GM18499 (cell line): Measurements from ENCODE around the gene SLC15A5.

Source experiments
- ATAC-seq: cut with Tn5 transposase; IDR thresholded peaks from one replicate; pipeline ENCODE4 v1.9.1; 2021; ENCODE audit warnings: moderate number of reproducible peaks; ENCODE audit not compliant: insufficient read depth, unreplicated experiment

SLC15A5 gene

DNA sequence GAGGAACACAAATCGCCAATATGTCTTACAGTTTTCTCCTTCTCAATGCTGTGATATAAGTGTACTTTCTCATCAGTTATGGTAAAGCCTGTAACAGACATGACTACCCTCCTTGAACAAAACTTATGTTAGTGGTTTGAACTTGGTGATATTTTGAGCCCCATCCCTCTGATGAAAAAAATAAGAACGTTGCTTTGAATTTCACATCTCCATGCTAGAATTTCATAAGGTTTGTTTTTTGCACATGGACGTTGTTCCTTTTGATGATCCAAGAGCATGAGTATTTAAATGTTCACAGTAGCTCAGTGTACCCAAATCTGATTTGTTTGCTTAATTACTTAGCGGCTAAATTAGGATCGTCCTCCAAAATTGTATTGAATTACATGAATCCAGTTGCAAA lies at the start of gene SLC15A5:
SLC15A5 (minus strand) TSS at position 101 of the 400 bp plus-strand sequence; CDS start at position 101, 0 bp downstream.
- no peak for ATAC-seq

- ATAC-seq, result no peak
Observed at GRCh38 chr12:16325426-16325825, 47.9 kb upstream of the SLC15A5 start.

DNA sequence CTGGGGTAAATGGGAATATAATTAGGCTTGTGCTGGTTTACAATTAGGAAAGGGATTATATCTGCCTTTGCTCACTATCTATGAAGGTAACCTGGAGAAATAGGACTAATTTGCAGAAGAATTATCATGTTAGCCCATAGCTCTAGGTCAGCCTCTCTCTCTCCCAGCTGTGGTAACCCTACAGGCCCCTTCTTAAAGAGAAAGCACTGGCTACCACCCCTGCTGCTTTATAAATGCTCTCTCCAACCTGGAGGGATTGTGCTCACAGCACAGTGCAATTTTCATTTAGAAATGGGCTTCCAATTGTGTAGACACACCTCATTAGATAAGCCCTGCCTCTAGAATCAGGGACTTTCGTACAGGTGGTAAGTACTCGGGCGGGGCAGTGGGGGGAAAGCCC lies 47.3 kb upstream of the SLC15A5 start:
- no peak for ATAC-seq

DNA sequence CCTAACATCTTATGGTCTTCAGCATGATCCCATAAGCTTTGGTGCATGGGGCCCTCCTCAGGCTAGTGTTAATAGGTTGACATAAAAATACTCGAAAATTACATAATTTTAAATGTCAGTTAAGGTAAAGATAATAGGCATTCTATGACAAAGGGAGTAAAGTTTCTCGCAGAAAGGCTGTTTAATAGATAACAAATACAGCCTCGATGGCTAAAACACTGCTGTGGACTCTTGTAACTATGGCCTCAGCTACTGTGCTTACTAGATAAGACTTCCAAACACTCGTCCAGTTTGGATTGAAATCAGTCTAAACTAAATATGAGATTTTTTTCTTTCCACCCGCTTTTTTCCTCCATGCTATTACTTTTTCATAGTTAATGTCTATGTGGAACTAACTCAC lies 46.8 kb upstream of the SLC15A5 start:
- no peak for ATAC-seq

DNA sequence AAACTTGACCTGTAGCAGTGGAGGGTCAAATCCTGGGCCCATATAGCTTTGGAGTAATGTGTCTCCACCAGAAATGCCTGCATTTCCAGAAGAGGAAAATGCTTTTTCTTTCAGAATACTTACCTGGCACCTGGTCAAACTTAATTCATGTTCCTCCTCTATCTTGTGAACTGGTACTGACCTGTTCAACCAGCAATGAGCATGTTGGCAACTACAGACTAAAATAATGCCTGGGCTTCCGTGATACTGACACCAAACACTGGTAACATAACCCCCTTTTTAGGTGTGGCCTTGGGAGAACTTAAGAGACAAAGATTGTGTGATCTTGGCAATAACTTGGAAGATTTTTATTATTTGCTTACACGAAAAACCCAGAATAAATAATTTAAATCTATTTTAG lies 46.2 kb upstream of the SLC15A5 start:
- ATAC-seq, result no peak

- no peak for ATAC-seq
Observed at GRCh38 chr12:16323010-16323409, 45.5 kb upstream of the SLC15A5 start.

DNA sequence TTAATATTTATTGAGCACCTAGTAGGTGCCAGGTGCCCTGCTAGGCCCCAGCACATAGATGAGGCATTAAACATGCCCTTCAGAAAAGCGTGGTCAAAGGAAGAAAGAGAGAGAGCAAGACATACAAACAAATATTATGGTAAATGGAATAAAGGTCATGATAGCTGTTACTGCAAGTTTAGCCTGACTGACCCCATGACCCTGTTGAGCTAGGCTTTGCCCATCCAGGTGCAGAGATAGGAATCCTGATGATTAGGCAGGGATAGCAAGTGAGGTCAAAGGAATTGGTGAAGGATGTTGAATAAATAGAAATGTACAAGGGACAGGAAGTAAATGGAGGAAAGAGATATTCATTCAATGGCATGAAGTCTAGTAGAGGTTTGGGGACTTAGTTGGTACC lies 33.4 kb upstream of the SLC15A5 start:
- no peak for ATAC-seq

- no peak for ATAC-seq
Observed at GRCh38 chr12:16307856-16308475, 30.5 kb upstream of the SLC15A5 start.

- ATAC-seq, result no peak
Observed at GRCh38 chr12:16303939-16304338, 26.5 kb upstream of the SLC15A5 start.

GRCh38 chr12:16300736-16301135 lies 23.3 kb upstream of the SLC15A5 start:
- no peak for ATAC-seq

DNA sequence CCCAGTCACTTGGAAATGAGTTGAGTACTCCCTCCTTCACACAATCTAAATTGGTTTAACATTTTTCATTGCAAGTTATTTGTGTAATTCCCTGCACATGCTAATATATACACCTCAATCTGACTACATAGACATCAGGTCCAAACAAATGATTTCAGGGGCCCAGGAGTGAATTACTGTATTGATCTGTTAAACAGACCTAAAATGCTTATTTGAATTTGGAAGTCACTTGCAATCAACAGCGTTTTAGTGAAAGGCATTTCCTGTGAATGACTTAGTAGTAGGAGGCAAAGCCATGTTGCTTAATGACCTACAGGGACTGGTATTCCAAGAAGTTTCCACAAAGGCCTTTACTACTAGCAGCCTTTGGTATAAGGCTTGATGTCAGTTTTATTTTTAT lies 22.6 kb upstream of the SLC15A5 start:
- no peak for ATAC-seq

- ATAC-seq, result no peak
Observed at GRCh38 chr12:16299403-16299802, 21.9 kb upstream of the SLC15A5 start.

- ATAC-seq, result no peak
Observed at GRCh38 chr12:16297521-16297920, 20.0 kb upstream of the SLC15A5 start.

- no peak for ATAC-seq
Observed at GRCh38 chr12:16294376-16294956, 17.0 kb upstream of the SLC15A5 start.

- ATAC-seq, result no peak
Observed at GRCh38 chr12:16291032-16291431, 13.5 kb upstream of the SLC15A5 start.

DNA sequence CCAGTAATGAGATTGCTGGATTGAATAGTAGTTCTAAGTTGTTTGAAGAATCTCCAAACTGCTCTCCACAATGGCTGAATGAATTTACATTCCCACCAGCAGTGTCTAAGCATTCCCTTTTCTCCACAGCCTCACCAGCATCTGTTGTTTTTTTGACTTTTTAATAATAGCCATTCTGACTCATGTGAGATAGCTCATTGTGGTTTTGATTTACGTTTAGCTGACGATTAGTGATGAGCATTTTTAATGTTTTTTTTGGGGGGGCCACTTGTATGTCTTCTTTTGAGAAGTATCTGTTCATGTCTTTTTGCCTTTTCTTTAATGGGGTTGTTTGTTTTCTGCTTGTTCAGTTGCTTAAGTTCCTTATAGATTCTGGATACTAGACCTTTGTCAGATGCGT lies 8.1 kb upstream of the SLC15A5 start:
- no peak for ATAC-seq

DNA sequence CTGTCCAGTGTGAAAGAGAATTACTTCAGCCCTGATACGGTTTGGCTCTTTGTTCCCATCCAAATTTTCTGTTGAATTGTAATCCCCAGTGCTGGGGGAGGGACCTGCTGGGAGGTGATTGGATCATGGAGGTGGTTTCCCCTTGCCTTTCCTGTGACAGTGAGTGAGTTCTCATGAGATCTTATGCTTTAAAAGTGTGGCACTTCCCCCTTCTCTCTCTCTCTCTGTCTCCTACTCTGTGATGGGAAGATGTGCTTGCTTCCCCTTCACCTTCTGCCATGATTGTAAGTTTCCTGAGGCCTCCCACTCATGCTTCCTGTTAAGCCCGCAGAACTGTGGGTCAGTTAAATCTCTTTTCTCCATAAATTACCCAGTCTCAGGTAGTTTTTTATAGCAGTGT lies 5.5 kb upstream of the SLC15A5 start:
- no peak for ATAC-seq

GRCh38 chr12:16282081-16282480 lies 4.6 kb upstream of the SLC15A5 start:
- ATAC-seq, result no peak

DNA sequence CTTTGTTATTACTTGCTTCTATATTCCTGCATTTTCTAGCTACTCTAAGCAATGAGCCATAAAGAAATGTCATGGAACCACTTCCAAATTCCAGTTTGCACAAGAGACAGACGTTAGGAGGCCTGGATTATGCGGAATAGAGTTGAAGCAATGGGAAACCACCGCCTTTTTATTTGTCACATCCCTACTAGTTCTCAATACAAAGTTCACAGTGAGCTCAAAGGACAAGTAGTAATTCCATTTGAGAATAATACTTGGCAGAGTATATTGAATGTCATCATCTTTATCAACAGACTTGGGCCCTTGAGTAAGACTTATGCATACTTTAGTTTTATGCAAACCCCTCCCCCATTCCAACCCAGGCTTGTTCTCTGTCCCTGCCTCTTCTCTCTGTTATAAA lies 3.7 kb upstream of the SLC15A5 start:
- ATAC-seq, result no peak

GRCh38 chr12:16272222-16272621 lies 5.3 kb downstream of the SLC15A5 start:
- no peak for ATAC-seq

DNA sequence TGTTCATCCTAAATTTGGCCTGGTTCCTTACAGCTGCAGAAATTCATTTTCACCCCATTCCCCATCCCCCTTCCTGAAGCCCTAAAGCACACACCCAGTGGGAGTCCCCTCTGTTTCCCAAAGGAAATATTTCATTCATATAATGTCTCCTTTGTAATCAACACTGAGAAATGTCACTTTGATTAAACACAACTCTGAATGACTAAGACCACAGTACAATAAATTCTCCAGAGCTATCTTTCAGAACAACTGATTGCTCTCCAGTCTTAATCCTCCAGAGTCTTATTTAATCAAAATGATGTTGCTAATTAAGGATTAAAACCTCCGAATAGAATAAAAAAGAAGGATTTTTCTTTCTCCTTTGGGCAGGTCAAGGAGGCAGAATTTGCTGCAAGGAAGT lies 6.4 kb downstream of the SLC15A5 start:
- no peak for ATAC-seq

DNA sequence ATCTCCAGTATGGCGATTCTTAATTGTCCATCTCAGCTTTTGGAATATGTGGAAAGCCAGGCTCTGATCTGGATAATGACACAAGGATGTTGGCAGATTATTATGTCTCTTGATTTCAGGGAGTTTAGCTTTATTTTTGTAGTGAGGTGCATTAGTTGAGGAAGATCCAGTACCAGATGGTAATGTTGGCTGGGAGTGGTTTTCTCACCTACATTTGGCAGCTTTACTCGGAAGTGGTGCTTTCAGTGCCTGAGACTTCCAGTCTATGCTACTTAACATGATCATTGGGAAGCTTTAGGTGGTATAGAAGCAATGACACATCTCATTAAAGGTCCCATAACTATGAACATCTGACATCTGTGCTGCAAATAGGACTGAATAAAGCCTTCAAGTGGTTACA lies 7.5 kb downstream of the SLC15A5 start:
- no peak for ATAC-seq
